Renal pelvis (tissue), 3 donors: Measurements from ENCODE around the gene ZNF791. TPM values are rescaled to one million over a fixed set of nuclear protein-coding genes. Genes with fewer than 3 reads are reported as not detected.

Experiments used
- polyA plus RNA-seq, 3 donors: library from polyadenylated mRNA; unstranded; fragments of 120-200 nt; gene quantifications; one replicate each; pipeline ENCODE4 v1.2.1, GENCODE V29; 2013; ENCODE audit not compliant: insufficient read length in 3 of 3

The ZNF791 gene
- polyA plus RNA-seq, 3 donors, result 14.8 to 26.2 (median 22.0) TPM

Other genes starting within 250 kb of the ZNF791 start
- 1 to 10 TPM; 5.7 to 6.4 (median 6.1) TPM for gene ZNF442, start 245.2 kb upstream of the ZNF791 start, polyA plus RNA-seq
- gene ZNF799, start 209.6 kb upstream of the ZNF791 start, polyA plus RNA-seq, result 1 to 10 TPM; 6.7 to 8.4 (median 7.6) TPM
- 10 to 100 TPM; 10.2 to 13.3 (median 11.0) TPM for gene ZNF443, start 169.9 kb upstream of the ZNF791 start, polyA plus RNA-seq
- 10 to 100 TPM in 1 of 3 donors, 1 to 10 TPM in 2; 6.1 to 13.9 (median 7.5) TPM for gene ZNF709, start 126.1 kb upstream of the ZNF791 start, polyA plus RNA-seq
- 10 to 100 TPM; 12.0 to 13.6 (median 12.7) TPM for gene ZNF564, start 59.4 kb upstream of the ZNF791 start, polyA plus RNA-seq
- 1 to 10 TPM; 4.2 to 5.8 (median 5.6) TPM for gene ZNF490, start 107 bp upstream of the ZNF791 start, polyA plus RNA-seq
- gene MAN2B1, start 55.8 kb downstream of the ZNF791 start, polyA plus RNA-seq, result 10 to 100 TPM; 31.3 to 41.3 (median 37.8) TPM
- 10 to 100 TPM; 19.7 to 27.9 (median 27.8) TPM for gene WDR83, start 55.9 kb downstream of the ZNF791 start, polyA plus RNA-seq
- gene DHPS, start 71.0 kb downstream of the ZNF791 start, polyA plus RNA-seq, result 10 to 100 TPM; 83.0 to 91.7 (median 87.7) TPM
- gene GNG14, start 77.1 kb downstream of the ZNF791 start, polyA plus RNA-seq, result under 1 TPM in 2 of 3 donors, not detected in 1; 0.28 to 0.68 TPM
- 10 to 100 TPM; 16.6 to 18.9 (median 18.3) TPM for gene FBXW9, start 85.7 kb downstream of the ZNF791 start, polyA plus RNA-seq
- 10 to 100 TPM; 73.6 to 96.4 (median 81.7) TPM for gene TNPO2, start 113.0 kb downstream of the ZNF791 start, polyA plus RNA-seq
- gene TRIR, start 123.8 kb downstream of the ZNF791 start, polyA plus RNA-seq, result 100 to 1,000 TPM; 172 to 217 (median 201) TPM
- gene GET3, start 126.6 kb downstream of the ZNF791 start, polyA plus RNA-seq, result 10 to 100 TPM; 86.8 to 98.0 (median 91.7) TPM
- gene BEST2, start 140.9 kb downstream of the ZNF791 start, polyA plus RNA-seq, result under 1 TPM in 1 of 3 donors, not detected in 2; 0.15 TPM
- gene HOOK2, start 164.6 kb downstream of the ZNF791 start, polyA plus RNA-seq, result 10 to 100 TPM; 48.8 to 89.5 (median 81.1) TPM
- 10 to 100 TPM; 19.6 to 28.7 (median 20.5) TPM for gene JUNB, start 180.6 kb downstream of the ZNF791 start, polyA plus RNA-seq
- gene PRDX2, start 190.9 kb downstream of the ZNF791 start, polyA plus RNA-seq, result 100 to 1,000 TPM; 303 to 365 (median 345) TPM
- 1 to 10 TPM; 4.4 to 5.8 (median 5.8) TPM for gene THSD8, start 191.1 kb downstream of the ZNF791 start, polyA plus RNA-seq
- 10 to 100 TPM; 28.8 to 48.4 (median 46.0) TPM for gene RNASEH2A, start 195.7 kb downstream of the ZNF791 start, polyA plus RNA-seq
- gene RTBDN, start 223.7 kb downstream of the ZNF791 start, polyA plus RNA-seq, result not detected
- gene MAST1, start 227.6 kb downstream of the ZNF791 start, polyA plus RNA-seq, result 1 to 10 TPM; 1.1 to 1.4 (median 1.3) TPM